Measurements from ENCODE around the gene ACAD11. TPM values are rescaled to one million over a fixed set of nuclear protein-coding genes. Genes with fewer than 3 reads are reported as not detected.

ACAD11 gene, protein sequence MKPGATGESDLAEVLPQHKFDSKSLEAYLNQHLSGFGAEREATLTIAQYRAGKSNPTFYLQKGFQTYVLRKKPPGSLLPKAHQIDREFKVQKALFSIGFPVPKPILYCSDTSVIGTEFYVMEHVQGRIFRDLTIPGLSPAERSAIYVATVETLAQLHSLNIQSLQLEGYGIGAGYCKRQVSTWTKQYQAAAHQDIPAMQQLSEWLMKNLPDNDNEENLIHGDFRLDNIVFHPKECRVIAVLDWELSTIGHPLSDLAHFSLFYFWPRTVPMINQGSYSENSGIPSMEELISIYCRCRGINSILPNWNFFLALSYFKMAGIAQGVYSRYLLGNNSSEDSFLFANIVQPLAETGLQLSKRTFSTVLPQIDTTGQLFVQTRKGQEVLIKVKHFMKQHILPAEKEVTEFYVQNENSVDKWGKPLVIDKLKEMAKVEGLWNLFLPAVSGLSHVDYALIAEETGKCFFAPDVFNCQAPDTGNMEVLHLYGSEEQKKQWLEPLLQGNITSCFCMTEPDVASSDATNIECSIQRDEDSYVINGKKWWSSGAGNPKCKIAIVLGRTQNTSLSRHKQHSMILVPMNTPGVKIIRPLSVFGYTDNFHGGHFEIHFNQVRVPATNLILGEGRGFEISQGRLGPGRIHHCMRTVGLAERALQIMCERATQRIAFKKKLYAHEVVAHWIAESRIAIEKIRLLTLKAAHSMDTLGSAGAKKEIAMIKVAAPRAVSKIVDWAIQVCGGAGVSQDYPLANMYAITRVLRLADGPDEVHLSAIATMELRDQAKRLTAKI
- 9.3 and 9.6 TPM in 2 replicates for total RNA-seq

DNA sequence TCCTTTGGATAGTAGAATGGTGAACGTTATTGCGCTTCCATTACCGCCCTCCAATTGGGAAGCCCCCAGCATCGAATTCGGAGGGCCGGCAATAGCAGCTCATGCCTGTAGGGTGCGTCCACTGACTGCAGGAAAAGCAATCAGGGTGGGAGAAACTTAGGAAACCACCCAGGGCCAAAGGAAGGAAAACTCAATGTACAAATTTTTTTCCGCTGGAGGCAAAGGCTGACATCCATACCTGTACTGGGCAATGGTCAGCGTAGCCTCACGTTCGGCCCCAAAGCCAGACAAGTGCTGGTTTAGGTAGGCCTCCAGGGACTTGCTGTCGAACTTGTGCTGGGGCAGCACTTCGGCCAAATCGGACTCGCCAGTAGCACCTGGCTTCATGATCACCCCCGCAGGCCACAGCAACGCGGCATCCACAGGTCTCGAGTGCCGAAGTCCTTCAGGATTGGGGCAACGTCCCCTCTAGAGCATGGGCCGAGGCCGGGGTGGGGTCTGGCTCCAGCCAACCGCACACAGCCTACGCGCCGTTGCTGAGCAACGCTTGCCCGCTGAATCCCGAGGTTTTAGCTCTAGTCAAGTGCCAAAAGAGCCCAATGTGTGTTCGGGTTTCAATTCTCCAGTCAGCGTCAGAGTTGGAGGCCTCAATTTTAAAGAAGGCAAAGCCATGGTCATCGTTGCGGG is at the start of gene ACAD11:
ACAD11 (minus strand) TSS at position 445 of the 687 bp plus-strand sequence; CDS start at position 387, 58 bp downstream.

DNA sequence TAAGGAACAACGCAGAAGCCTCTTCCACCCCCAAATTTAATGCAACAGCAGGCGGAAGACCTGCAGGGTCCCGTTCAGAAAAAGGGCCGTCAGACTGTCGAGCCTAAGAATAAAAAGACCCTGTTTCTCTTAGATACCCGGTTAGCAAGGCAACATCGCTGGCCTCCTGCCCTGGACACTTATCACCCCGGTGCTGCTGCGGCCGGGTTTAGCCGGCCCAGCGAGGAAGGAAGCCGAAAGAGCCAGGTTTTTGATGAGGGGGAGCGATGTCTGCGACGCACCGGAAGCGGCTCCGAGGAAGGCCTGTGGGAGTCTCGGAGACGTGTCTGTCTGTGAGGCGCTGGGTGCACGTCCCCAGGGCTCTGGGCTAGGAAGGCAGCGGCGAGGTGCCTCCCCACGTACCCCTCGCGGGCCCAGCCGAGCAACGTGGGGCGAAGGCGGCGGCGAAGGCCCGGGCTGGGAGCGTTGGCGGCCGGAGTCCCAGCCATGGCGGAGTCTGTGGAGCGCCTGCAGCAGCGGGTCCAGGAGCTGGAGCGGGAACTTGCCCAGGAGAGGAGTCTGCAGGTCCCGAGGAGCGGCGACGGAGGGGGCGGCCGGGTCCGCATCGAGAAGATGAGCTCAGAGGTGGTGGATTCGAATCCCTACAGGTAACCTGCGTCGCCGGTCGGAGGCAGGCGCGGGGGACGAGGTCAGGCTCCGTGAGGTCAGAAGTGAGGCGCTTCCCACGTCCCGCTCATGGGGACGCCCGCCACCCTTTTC is 622 bp upstream of the ACAD11 start, which contains the start of gene UBA5:
UBA5 (plus strand) TSS at position 278 of the 759 bp plus-strand sequence; CDS start at position 487, 209 bp downstream.

DNA sequence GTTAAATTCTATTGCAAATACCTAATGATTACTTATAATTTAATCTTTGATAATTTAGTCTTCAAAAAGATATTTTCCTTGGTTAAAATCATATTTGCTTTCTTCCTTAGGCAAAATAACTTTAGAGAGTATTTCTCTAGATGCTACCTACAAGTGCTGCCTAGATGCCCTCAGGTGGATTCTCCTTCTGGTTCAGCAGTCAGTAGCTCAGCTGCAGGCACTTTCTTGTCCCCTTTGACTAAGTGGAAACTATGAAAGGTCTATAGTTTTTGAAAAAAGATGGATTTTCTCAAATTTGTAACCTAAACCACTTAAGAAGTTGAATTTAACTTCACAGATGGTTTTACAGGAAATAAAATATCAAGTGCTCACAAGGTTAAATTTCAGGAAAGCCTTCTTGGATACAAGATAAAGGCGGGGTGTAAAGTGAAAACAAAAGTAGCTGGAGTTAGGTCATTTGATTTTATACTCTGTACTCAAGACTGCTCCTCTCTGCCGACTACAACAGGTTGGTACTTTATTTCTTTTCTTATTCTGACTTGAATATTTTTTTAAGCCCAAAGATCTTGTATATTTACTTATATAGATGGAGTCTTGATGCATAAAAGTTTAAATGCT is 62.7 kb downstream of the ACAD11 start, which contains the start of gene ACKR4:
ACKR4 (plus strand) TSS at position 455 of the 618 bp plus-strand sequence. CDS start 3,128 bp downstream, outside the sequence.

Other genes with a start within 250 kb of the ACAD11 start
- gene DNAJC13, start 242.3 kb downstream of the ACAD11 start, total RNA-seq = 29.6 and 33.3 TPM in 2 replicates
- 0.29 and 0.81 TPM in 2 replicates for gene ACKR4, start 62.5 kb downstream of the ACAD11 start, total RNA-seq
- gene UBA5, start 520 bp upstream of the ACAD11 start, total RNA-seq = 30.7 and 40.2 TPM in 2 replicates
- 22.5 and 22.9 TPM in 2 replicates for gene NPHP3, start 62.6 kb upstream of the ACAD11 start, total RNA-seq

Measured in cardiac ventricle fibroblast (primary cell).